ENCODE data around the gene EPS15.

Gene EPS15

GRCh38 chr1:51342591-51343206 is 176.4 kb downstream of the EPS15 start:
- H3K4me3 ChIP-seq (ENCODE audit: low read depth, low read length), result no peak overlapping the region
- in situ Hi-C loops (cut with HindIII; ENCODE audit: low sequenced_read_pairs), result no loop called here
- no peak for TF ChIP-seq CTCF (IDR thresholded peaks at IDR 0.05; ENCODE audit: low read depth, low read length)

GRCh38 chr1:51341876-51342496 is 177.1 kb downstream of the EPS15 start:
- no peak overlapping the region for H3K4me3 ChIP-seq (ENCODE audit: low read depth, low read length)
- DNase-seq (ENCODE audit: low read depth, low spot score), result no peak
- in situ Hi-C loops (cut with HindIII; ENCODE audit: low sequenced_read_pairs), result no loop called here
- TF ChIP-seq CTCF (IDR thresholded peaks at IDR 0.05; ENCODE audit: low read depth, low read length), result no peak

More at GRCh38 chr1:51342591-51343206, 176.4 kb downstream of the EPS15 start:
- no peak for DNase-seq (ENCODE audit: low read depth, low spot score)

GRCh38 chr1:51340380-51340779 is 178.7 kb downstream of the EPS15 start:
- in situ Hi-C loops (cut with HindIII; ENCODE audit: low sequenced_read_pairs), result no loop called here
- no peak overlapping the region for H3K4me3 ChIP-seq (ENCODE audit: low read depth, low read length)
- no peak for DNase-seq (ENCODE audit: low read depth, low spot score)
- no peak for TF ChIP-seq CTCF (IDR thresholded peaks at IDR 0.05; ENCODE audit: low read depth, low read length)

DNA sequence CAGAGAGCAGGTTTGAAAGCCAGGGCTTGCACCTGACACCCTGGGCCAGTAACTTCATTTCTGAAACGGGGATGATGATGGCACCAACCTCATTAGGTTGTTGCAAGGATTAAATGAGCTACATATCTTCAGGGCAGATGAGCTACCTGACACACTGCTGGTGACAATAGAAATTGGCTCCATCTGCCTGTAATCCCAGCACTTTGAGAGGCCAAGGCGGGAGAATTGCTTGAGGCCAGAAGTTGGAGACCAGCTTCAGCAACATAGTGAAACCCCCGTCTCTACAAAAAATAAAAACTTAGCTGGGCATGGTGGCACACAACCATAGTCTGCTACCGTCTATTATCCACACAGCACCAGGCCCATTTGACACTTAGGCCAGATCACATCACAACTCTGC is 182.4 kb downstream of the EPS15 start:
- in situ Hi-C loops (cut with HindIII; ENCODE audit: low sequenced_read_pairs), result no loop called here
- no peak overlapping the region for H3K4me3 ChIP-seq (ENCODE audit: low read depth, low read length)
- DNase-seq (ENCODE audit: low read depth, low spot score), result no peak
- TF ChIP-seq CTCF (IDR thresholded peaks at IDR 0.05; ENCODE audit: low read depth, low read length), result no peak

- in situ Hi-C loops (cut with HindIII; ENCODE audit: low sequenced_read_pairs), result no loop called here
- no peak for DNase-seq (ENCODE audit: low read depth, low spot score)
- H3K4me3 ChIP-seq (ENCODE audit: low read depth, low read length), result no peak overlapping the region
- no peak for TF ChIP-seq CTCF (IDR thresholded peaks at IDR 0.05; ENCODE audit: low read depth, low read length)
These were observed 183.1 kb downstream of the EPS15 start for GRCh38 chr1:51336004-51336403.

DNA sequence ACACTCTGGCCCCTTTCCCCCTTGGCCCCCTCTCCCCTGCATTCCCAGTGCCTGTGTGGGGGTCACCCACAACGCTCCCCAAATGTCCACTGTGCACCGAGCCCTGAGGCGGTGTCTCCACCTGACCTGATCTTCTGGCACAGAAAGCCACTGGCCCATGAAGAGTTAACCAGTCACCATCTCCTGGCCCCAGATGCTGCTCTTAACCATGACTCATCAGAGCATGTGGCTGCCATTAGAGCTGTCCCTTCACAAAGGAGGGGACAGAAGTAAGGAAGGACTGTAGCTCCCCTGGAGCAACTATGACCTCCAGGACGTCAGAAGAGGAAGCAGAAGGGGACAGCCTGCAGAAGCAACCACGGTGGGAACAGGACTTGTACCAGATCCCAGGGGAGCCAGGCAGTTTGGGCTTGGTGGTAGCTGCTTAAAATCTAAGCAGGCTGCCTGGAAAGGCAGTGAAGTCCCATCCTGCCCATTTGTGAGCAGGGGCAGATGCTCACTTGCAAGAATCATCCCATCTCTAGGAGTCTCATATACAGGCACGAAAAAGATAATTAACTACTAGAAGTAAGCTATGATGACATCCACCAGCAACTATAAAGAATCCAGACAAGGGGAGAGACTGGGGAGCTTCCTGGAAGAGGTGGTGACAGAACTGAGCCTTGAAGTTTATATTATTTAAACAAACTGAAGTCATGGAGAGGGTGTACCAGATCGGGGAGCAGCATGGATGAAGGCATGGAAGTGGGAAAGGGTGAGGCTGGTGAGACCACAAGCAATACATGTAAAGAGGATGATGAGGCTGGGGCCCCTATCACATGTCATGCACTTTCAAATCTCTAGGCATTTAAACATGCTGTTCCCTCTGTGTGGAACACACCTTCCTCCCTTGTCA is 187.6 kb downstream of the EPS15 start:
- TF ChIP-seq CTCF (IDR thresholded peaks at IDR 0.05; ENCODE audit: low read depth, low read length), result no peak
- in situ Hi-C loops (cut with HindIII; ENCODE audit: low sequenced_read_pairs), result no loop called here
- peak; percentile 36 for DNase-seq (ENCODE audit: low read depth, low spot score)
- H3K4me3 ChIP-seq (ENCODE audit: low read depth, low read length), result no peak overlapping the region

Measured in astrocyte of the spinal cord (primary cell).